GM12892 (cell line): Measurements from ENCODE around the gene MAP2K4.

Experiments
- POLR2A ChIP-seq: IDR thresholded peaks from 2 replicates; pipeline ENCODE4 v1.6.1; 2011; ENCODE audit warnings: low read depth, low read length, control low read depth
- POLR2AphosphoS5 ChIP-seq: IDR thresholded peaks from 2 replicates; pipeline ENCODE4 v1.6.1; 2011; ENCODE audit warnings: low read depth, low read length, control low read depth
- TAF1 ChIP-seq: IDR thresholded peaks from 2 replicates; pipeline ENCODE4 v1.6.1; 2011; ENCODE audit warnings: low read depth, mild to moderate bottlenecking, control low read depth, low read length, borderline replicate concordance

- TF ChIP-seq POLR2A: no peak
- TF ChIP-seq POLR2AphosphoS5: no peak
- TF ChIP-seq TAF1: no peak
These were observed 7.9 kb downstream of the MAP2K4 start for GRCh38 chr17:12028611-12029010.
